Left ventricle myocardium inferior (tissue), 1 donor: ENCODE data around the gene HECTD4. TPM values are rescaled to one million over a fixed set of nuclear protein-coding genes. Genes with fewer than 3 reads are reported as not detected.
A peak's percentile ranks its signal among the peaks of the same experiment; 100 is the strongest.
"Not testable (repeated sequence)": the region's sequence is repeated elsewhere in the genome, so short reads cannot be mapped to it uniquely, and the experiment has no call there.

ENCODE experiments used
- DNase-seq: peaks from one replicate; pipeline ENCODE4 v3.0.0-alpha.2; 2020
- H3K27ac ChIP-seq: fragments of 200-600 bp; replicated peaks from 2 replicates; pipeline ENCODE4 v1.8.0; 2021
- H3K27me3 ChIP-seq: fragments of 200-600 bp; 2 replicates; pipeline ENCODE4 v1.8.0; 2021; ENCODE audit warnings: low read depth
- H3K36me3 ChIP-seq: fragments of 200-600 bp; 2 replicates; pipeline ENCODE4 v1.8.0; 2021
- H3K4me1 ChIP-seq: fragments of 200-600 bp; 2 replicates; pipeline ENCODE4 v1.8.0; 2021
- H3K4me3 ChIP-seq: fragments of 200-600 bp; 2 replicates; pipeline ENCODE4 v1.8.0; 2021; ENCODE audit warnings: mild to moderate bottlenecking, moderate library complexity
- H3K9me3 ChIP-seq: fragments of 200-600 bp; replicated peaks from 2 replicates; pipeline ENCODE4 v1.8.0; 2021
- CTCF ChIP-seq: fragments of 200-600 bp; IDR thresholded peaks from 2 replicates; pipeline ENCODE4 v1.8.0; 2021; ENCODE audit warnings: antibody characterized with exemption, mild to moderate bottlenecking, borderline replicate concordance
- intact Hi-C: fragments of 100-400 bp; cut with micrococcal nuclease; formaldehyde crosslinking; loops from one replicate; pipeline ENCODE4 v1.11.0; 2022
- total RNA-seq: library from RNA; stranded (reverse); fragmentation: NEBNext Ultra II Directional; extraction: Animal tissue kit (Norgen Biotek cat#: 25700); gene quantifications from one replicate; pipeline ENCODE4 v1.2.1, GENCODE V29; 2021
- donor health status: DM: no; HTN: yes; CAD: no; lungs with severe emphysema.

HECTD4 gene
- total RNA-seq, 1 donor from 2014 or later: 23.4 TPM

- Histone ChIP-seq H3K27ac (no peak overlapping the region), H3K4me3 (no peak overlapping the region), H3K9me3 (no peaks in the 10 kb centered on the region), H3K36me3 (peaks cover 24% of the 10 kb centered on the region), H3K27me3 (no peaks in the 10 kb centered on the region), H3K4me1 (no peaks in the 10 kb centered on the region)
- intact Hi-C loops: no loop called here
- TF ChIP-seq CTCF: no peak
- no peak for DNase-seq
These were observed 18.8 kb upstream of the HECTD4 start for GRCh38 chr12:112401054-112401453.

GRCh38 chr12:112393328-112393727 is 11.1 kb upstream of the HECTD4 start:
- intact Hi-C loops: no loop called here
- Histone ChIP-seq H3K27me3 (no peaks in the 10 kb centered on the region), H3K4me3 (no peak overlapping the region), H3K9me3 (peaks cover 8% of the 10 kb centered on the region), H3K4me1 (no peaks in the 10 kb centered on the region), H3K36me3 (no peaks in the 10 kb centered on the region), H3K27ac (no peak overlapping the region)
- no peak for TF ChIP-seq CTCF
- no peak for DNase-seq

- H3K9me3 ChIP-seq, H3K27ac ChIP-seq, H3K4me3 ChIP-seq, H3K4me1 ChIP-seq, H3K36me3 ChIP-seq, DNase-seq, H3K27me3 ChIP-seq, intact Hi-C loops: not testable (repeated sequence)
These were observed 7.9 kb upstream of the HECTD4 start for GRCh38 chr12:112389922-112390654.

GRCh38 chr12:112389228-112389627 is 7.0 kb upstream of the HECTD4 start:
- Histone ChIP-seq H3K36me3 (no peaks in the 10 kb centered on the region), H3K4me1 (peaks cover 8% of the 10 kb centered on the region), H3K4me3 (no peak overlapping the region), H3K27me3 (no peaks in the 10 kb centered on the region), H3K9me3 (no peaks in the 10 kb centered on the region), H3K27ac (no peak overlapping the region)
- no peak for TF ChIP-seq CTCF
- no peak for DNase-seq
- intact Hi-C loops: no loop called here

GRCh38 chr12:112386726-112387125 is 4.5 kb upstream of the HECTD4 start:
- H3K9me3 ChIP-seq: no peaks in the 10 kb centered on the region
- H3K27ac ChIP-seq: no peak overlapping the region
- TF ChIP-seq CTCF: no peak
- no peaks in the 10 kb centered on the region for H3K27me3 ChIP-seq
- H3K4me1 ChIP-seq: peaks cover 17% of the 10 kb centered on the region
- no peaks in the 10 kb centered on the region for H3K36me3 ChIP-seq
- intact Hi-C loops: no loop called here
- H3K4me3 ChIP-seq: no peak overlapping the region
- no peak for DNase-seq

GRCh38 chr12:112382866-112383265 is 635 bp upstream of the HECTD4 start:
- H3K27ac ChIP-seq: peak overlapping the region; percentile 92
- no peaks in the 10 kb centered on the region for H3K27me3 ChIP-seq
- intact Hi-C loops: no loop called here
- H3K4me1 ChIP-seq: peaks cover 42% of the 10 kb centered on the region
- no peak for TF ChIP-seq CTCF
- no peaks in the 10 kb centered on the region for H3K9me3 ChIP-seq
- no peaks in the 10 kb centered on the region for H3K36me3 ChIP-seq
- peak overlapping the region; percentile 99 for H3K4me3 ChIP-seq
- no peak for DNase-seq
